NAMALWA (cell line): ENCODE data around the gene C9orf78.

Experiments
- DNase-seq: peaks from one replicate; pipeline ENCODE4 v3.0.0-alpha.2; 2015; ENCODE audit warnings: low spot score

Gene C9orf78

DNA sequence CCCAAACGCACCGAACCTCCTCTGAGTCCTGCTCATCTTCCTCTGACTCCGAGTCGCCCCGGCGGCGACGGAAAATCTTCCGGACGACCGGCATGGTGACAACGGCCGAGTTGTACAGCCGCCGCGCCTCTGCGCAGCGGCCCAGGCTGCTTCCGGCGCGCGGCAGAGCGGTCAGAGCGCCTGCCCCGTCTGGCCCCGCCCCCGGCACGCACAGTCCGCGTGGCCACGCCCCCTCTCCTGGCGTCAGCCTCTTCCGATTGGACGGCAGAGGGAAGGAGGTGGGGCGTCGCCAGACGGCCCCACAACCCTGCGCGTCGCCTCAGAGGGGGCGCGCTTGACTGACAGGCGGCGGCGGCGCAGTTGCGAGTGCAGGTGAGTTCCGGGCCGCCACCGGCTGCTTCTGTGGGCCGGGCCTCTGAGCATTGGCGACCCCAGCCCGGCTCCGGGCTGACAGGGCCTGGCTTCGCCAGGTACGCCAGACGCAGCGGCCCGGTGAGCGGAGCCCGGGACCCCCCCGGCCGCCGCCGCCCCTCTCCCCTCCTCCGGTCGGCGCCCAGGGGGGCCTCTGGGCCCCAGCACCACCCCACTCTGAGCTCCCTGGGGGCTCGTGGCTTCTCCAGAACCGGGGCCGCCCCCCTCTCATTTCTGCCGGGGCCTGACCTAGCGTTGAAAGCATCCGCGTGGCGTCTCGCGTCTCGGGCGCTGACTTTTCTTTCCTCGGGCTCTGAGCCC, at the start of gene C9orf78, which contains the start of gene USP20:
TSS of gene C9orf78 (minus strand) at position 148 of the 732 bp plus-strand sequence. CDS start at position 94, 54 bp downstream.
TSS of gene USP20 (plus strand) at position 331 of the 732 bp plus-strand sequence. CDS start 17,098 bp downstream, outside the sequence.
- peak; percentile 98 for DNase-seq

GRCh38 chr9:129884220-129885017, 49.3 kb upstream of the C9orf78 start:
- DNase-seq: peak; percentile 96

DNA sequence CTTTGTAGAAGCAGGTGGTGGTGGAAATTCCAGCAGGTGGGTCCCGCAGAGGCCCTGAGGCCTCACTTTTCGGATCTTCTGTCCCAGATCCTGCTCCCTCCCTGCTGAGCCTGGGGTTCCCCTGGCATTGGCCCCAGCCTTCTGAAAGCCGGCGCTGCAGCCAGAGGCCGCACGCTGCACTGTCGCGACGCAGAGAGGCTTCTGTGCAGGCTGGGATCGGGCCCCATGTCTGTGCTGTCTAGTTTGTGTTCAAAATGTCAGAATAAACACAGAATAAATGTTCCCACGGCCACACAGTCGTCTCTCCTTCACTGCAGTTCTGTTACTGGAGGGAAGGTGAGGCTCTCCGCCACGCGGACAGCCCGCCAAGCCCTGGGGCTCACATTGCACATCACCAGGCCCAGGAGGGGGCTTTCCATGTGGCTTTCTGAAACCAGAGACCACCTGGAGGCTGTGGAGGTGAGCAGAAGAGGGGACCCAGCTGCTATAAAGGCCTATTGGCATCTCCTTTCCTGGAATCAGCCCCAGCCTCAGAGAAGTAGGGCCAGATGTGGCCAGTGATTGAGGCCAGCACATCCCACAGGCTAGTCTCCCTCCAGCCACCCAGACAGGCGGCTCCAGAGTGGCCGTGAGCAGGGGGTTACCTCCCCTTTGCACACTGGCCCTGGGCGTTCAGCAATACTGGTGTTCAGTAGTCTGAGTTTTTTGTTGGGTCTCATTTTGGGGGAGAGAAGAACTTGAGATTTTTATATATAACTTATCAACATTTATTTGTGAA, 46.7 kb upstream of the C9orf78 start:
- no peak for DNase-seq

DNA sequence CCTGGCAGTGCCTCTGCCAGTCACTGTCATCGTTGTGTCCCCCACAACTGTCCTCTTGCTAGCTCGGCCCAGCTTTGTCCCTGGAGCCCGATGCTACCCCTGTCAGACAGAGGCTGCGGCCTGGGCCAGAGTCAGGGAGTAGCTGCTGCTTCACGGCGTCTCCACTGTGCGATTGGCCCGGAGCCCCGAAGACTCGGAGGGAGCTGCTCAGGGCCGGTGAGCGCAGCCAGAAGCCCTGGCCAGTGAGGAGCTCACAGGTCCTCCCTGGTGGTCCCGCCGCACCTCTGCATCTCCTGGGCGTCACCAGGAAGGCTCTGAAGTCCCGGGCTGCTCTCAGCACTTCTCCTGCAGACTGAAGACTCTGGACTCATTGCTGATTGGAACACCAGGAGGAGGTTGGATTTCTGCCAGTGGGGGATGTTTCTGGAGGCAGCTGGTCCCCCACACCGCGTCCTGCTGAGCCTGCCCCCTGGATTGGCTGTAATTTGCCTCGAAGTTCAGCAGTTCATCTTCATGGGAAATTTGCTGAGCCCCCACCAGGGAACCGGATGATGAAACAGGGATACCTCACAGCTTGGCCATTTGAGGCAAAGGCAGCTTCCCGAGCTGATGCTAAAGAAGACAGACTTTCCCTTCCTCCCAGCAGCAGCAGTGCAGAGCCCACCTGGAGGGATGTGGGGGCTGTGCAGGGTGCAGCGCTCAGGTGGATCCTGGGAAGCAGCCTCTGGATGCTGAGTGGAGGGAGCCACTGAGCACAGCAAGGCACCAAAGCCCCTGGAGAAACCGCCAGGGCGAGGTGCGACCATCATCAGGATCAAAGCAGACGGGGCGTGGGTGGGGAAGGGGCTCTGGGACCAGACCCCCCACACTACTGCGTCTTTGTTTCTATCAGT, 45.8 kb upstream of the C9orf78 start:
- no peak for DNase-seq

GRCh38 chr9:129879991-129880653, 45.0 kb upstream of the C9orf78 start:
- no peak for DNase-seq

DNA sequence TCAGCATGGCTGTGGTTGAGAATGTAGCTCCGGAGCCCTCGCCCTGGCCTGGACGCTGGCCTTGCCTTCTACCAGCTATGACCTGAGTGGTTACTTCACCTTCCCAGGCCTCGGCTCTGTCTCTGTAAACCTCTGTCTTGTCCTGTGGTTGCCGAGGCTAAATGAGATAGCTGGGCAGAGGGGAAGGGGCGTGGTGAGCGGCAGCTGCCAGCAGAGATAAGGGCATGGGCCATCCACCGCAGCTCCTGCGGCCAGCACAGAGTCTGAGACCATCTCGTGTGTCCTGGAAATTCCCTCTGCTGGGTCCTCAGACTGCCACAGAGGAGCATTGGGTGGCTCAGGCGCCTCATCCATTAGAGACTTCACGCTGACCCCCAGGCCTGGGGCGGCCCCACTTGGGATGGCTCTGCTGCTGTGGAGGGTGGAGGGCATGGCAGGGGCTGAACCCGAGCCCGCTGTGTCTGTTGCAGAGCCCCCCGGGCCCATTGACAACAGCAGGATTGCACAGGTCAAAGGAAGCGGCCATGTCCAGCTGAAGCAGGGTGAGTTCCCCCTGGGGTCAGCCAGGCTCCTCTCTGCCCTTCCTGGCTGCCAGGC, 44.1 kb upstream of the C9orf78 start:
- DNase-seq: no peak

- no peak for DNase-seq
These were observed 43.2 kb upstream of the C9orf78 start for GRCh38 chr9:129878291-129878690.

- DNase-seq: no peak
These were observed 41.7 kb upstream of the C9orf78 start for GRCh38 chr9:129876815-129877214.

DNA sequence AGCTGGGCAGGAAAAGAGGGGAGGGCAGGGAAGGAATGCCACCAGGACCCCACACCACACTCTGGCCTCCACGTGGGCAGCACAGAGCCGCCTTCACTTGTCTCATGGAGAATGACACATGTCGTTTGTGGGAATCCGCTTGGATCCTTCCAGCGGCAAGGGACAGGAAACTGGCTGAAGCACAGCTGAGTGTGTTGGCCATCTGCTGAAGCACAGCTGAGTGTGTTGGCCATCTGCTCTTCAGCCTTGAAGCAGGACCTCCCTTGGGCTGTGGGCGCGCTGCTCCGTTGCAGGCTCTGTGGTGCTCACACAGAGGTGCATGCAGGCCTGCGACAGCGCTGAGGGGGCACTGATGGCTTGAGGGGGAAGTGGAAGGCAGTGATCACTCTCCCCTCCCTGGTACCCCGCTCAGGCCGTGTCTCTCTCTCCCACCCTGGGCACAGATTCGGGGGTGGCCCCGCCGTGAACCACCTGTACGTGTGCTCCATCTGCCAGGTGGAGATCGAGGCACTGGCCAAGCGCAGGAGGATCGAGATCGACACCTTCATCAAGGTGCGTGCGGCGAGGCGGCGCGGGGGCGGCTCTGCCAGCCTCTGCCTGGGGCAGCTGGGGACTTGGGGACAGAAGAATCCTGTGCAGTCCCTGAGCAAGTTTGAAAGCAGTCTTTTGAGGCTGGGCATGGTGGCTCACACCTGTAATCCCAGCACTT, 40.8 kb upstream of the C9orf78 start:
- DNase-seq: no peak

DNA sequence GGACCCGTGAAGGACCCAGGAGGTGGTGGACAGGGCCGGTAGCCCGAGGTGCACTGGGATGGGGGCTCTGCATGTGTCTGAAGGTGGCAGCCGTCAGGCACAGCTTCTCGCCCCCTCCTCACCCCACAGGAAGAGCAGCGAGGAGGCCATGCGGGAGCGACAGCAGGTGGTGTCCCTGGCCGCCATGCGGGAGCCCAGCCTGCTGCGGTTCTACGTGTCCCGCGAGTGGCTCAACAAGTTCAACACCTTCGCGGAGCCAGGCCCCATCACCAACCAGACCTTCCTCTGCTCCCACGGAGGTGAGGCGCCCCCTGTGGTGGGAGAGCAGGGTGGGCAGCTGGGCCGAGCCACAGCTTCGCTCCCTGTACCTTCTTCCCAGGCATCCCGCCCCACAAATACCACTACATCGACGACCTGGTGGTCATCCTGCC, 40.1 kb upstream of the C9orf78 start:
- no peak for DNase-seq

- no peak for DNase-seq
These were observed 39.4 kb upstream of the C9orf78 start for GRCh38 chr9:129874261-129875101.

DNA sequence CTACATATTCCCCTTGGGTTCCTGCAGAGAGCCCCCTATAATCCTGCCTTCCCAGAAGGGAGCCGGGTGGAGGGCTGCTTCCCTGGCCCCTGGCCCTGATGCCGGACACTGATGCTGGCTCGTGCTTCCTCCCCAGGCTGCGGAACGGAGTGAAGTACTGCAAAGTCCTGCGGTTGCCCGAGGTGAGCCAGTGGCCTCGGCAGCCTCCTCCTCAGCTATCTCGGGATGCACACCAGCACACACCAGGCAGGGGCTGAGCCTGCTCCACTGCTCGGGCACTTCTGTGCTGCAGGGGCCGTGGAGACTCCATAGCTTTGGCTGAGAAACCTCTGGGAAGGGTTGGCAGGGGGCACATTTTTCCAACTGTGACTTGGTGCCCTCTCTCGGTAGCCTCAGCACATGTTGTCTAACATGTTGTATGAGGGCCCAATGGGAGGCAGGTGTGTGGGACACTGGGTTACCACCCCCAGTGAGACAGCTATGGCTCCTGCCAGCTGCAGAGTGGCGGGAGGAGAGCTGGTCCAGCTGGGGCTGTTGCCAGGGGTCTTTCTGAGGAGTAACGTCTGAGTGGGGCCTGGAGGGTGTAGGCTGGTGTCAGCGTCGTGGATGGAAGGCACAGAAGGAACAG, 38.6 kb upstream of the C9orf78 start:
- no peak for DNase-seq

- DNase-seq: no peak
These were observed 36.0 kb upstream of the C9orf78 start for GRCh38 chr9:129871046-129871445.

DNA sequence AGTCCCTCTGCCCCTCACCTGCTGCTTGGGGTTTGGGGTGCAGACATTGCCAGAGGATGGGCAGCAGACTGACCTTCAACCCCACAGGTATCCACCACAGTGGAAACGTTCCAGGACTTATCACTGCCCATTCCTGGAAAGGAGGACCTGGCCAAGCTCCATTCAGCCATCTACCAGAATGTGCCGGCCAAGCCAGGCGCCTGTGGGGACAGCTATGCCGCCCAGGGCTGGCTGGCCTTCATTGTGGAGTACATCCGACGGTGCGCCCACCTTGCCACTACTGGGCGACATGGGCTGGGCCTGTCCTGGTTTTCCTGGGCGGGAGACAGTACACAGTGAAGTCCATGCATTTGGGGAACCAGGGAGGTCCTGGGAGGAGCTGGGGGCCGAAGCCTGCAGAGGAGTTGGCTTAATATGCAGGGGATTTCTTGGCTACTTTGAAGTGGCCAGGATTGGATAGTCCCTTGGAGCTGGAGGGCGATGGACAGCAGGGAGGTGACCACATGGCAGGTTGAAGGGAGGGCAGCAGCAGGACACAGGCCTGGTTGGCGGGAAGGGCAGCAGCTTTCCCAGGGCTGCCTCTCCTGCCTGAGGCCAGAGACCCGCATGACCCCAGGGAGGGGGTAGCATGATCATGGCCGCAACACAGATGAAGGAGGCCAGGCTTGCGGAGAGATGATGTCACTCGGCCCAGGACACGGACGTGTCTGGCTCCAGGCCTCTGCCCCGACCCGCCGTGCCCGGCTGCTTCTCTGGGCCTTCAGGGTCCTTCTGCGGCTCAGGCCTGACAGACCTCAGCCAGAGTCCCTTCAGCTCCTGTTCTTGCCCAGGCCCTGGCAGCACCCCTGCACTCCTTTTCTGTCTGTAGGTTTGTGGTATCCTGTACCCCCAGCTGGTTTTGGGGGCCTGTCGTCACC, 34.8 kb upstream of the C9orf78 start:
- no peak for DNase-seq

DNA sequence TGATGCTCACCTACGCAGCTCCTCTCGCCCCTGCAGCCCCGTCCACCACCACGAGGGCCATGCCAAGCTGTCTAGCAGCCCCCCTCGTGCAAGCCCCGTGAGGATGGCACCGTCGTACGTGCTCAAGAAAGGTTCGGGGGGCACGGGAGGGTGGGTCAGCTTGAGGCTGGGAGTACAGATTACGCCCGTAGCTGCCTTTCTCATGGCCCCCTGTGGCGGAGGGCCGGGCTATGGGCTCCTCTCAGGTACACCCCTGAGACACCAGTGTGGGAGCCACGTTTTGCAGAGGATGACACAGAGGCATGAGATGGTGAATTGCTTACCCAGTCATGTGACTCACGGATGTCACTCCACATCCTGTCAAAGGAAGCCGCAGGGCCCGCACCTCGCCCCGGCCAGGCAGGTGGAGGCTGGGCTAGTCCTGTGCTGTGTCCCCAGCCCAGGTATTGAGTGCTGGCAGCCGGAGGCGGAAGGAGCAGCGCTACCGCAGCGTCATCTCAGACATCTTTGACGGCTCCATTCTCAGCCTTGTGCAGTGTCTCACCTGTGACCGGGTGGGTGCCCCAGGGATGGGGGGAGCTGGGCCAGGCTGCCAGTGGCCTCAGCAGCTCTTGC, 33.9 kb upstream of the C9orf78 start:
- DNase-seq: no peak

- DNase-seq: no peak
These were observed 33.2 kb upstream of the C9orf78 start for GRCh38 chr9:129868023-129868871.
